HTERT RPE-1 (cell line): ENCODE measurements around the gene CST7.

Experiments
- in situ Hi-C: fragments of 300-500 bp; cut with MboI; formaldehyde crosslinking; loops from 4 replicates; pipeline ENCODE4 v1.14.3; 2020; ENCODE audit warnings: low sequenced_read_pairs

CST7 gene

DNA sequence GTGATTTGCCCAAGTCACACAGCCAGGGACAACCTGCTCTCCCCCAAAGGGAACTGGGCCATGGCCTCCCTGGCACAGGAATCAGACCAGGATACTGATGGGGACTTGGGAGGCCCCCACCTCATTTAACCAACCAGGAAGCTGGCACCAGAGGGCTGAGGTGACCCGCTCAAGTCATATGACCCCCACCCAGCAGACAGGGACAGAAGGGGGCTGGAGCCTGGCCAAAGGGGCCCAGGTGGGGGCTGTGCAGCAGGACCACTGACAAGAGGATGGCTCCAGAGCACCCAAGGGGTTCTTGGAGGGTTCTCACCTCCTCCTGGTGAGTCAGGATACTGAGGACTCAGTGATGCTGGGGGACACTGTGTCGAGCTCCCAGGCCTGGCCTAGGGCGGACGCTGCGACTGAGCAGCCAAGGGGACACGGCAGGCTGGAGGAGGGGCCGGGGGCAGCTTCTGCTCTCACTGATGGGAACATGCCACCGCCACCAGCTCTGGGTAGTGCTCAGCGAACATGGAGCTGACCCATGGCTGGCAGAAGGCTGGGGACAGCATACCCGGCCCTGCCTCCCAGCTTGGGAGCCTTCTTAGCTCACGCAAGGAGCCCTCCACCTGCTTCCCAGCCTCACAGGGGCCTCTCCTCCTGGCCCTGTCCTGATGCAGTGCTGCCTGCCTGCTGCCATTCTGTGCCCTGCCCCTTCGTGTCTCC lies 1.2 kb downstream of the CST7 start:
- in situ Hi-C loops: no loop called here

DNA sequence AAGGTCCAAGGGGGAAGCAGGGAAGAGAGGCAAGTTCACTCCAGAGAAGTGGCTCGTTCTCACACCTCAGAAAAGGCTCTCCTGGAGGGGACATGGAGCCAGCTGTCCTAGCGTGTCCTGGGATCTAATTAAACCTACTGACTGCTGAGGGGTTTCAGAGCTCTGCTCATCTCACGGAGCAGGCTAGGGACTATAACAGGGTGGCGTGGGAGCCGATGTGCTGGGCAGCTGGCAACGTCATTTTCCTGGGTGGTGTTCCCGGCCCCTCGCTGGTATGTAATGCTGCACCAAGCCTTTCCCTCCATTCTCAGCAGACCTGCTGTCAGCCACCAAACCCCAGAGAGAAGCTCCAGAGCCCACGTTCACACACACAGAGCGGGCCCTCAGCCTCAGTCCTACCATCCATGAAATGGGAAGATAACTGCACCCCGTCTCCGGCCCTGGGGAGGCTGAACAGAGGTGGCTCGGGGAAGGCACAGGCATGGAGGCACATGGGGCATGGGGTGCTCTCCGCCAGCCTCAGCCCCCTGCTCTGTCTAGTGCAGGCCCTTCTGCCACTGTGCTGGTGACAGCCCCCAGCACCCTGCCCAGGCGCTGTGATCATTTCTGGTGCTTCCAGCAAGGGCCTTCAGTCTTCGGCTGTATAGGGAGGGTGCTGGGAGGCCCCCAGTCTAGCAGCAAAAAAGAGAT lies 1.9 kb downstream of the CST7 start:
- in situ Hi-C loops: no loop called here

DNA sequence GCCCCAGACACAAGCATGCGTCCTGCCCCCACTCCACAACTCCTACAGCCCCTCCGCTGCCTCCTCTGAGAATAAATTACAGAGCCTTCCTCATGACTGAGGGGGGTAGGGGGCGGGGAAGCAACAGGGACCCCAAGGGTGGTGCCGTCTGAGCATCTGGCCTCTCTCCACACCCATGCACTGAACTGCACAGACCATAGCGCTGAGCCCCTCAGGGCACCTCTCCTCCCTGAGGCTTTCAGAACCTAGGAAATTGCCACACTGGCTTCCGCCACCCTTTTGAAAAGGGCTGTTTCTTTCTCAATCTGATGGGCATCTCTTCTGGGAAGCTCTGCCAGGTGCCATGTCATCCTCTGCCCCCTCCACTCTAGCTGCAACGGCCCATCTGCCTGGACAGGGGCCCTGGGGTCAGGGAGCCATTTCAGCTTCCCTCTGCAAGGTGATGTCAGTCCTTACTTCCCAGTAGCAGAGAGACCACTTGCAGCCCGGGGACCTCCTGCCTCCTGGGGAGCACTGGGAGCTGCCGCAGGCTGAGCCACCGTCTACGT lies 2.5 kb downstream of the CST7 start:
- in situ Hi-C loops: no loop called here

DNA sequence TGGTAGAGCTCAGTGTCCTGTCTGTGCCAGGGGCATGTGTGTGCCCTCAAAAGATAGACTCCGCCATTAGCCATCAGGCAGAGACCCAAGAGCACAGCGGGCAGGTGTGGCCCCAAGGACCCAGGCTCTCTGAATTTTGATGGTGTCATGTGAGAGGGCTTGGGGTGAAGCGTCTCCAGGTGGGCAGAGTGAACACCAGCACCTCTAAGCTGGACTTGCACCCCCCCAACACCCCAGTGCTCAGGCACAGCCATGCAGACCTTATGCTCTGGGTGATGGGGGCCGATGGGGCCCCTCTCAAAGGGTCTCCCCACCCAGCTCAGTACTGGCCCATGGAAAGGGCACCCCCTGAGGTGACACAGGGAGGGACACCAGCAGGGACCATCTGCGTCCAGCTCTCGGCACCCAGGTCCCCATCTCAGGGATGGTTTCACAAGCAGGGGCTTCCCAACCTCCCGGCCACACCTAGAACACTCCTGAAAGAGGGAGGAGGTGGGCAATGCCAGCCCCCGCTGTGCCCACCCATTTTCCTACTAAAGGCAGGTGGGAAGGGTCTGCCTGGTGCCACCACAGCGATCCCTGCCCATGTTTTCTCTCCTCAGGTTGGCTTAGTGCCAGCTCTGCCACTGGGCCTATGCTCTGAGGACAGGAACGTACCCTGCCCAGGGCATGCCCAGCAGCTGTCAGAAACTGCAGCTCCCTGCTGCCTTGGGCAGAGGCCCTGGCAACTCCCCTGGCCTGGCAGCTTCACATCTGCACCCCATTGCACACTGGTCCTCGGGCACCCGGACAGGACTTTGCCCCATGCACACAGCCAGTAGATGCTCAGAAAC lies 3.5 kb downstream of the CST7 start:
- in situ Hi-C loops: no loop called here

DNA sequence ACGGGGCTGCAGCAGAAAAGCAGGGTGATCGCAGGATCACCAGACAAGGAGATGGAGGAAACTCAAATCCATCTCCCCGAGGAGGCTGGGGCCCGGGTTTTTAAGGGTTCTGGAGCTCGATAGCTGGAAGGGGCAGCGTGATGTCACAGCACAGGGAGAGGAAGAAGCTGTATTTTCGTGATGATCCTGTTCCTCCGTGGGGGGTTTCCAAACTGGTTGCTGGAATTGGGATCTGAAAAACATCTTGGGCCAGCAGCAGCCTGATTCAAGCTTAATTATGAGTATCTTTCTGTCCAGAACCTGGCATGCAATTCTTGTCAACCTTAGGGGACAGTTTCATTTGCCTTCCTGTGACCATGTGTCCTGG lies 4.1 kb downstream of the CST7 start:
- in situ Hi-C loops: no loop called here

DNA sequence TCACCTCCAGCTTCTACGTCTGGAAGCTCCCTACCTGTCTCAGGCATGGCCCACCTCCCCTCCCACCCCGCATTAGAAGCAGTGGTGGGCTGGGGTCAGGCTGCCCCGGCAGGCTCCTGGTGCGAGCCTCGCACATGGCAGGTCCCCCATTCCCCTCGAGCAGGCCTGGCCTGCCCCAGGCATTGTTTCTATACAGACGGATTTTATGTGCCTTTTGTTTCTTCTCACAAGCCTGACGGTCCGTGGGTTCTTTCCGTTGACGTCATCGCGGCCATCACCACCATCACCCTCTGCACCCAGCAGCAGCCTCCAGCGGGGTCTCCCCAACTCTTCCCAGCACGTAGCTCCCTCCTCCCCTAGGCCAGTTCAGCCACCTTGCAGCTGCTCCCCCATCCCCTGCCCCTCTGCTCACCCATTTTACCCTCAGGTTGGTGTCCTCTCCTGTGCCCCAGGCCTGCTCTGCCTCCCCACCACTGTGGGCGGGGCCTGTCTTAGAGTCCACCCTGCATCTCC lies 4.6 kb downstream of the CST7 start:
- in situ Hi-C loops: no loop called here

DNA sequence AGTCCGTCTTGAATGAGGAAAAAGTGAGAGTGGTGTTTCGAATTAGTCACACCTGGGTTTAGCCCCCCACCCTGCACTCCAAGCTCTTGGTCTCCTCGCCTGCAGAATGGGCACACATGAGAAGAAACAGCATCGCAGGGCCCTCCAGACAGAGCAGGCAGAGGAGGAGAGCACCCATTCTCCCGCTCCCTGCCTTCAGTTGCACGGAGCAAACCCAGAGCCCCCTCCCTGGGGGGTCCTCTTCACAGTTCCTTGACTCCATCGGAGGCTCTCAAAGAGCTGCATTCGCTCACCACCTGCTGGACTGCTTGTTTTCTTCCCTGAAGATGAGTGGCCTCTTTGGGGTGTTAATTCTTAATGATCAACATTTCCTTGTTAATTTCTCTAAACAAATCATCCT lies 5.1 kb downstream of the CST7 start:
- in situ Hi-C loops: no loop called here

DNA sequence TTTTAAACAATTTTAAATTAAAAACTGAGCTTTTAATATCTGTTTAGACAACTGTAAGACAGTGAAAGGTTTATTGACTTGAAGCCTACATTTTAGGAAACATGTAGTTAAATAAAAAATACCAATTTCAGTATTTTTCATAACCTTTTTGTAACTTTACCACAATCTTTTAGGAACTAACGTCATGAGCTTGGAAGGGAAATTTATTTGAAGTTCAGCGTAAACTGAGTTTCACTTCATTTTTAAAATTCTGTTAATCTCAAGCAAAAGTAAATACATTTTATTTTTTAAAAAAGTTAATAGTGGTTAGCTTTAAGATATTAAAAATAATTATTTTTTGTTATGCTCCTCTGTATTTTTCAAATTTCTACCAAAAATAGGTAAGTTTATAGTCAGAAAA lies 5.5 kb downstream of the CST7 start:
- in situ Hi-C loops: no loop called here

DNA sequence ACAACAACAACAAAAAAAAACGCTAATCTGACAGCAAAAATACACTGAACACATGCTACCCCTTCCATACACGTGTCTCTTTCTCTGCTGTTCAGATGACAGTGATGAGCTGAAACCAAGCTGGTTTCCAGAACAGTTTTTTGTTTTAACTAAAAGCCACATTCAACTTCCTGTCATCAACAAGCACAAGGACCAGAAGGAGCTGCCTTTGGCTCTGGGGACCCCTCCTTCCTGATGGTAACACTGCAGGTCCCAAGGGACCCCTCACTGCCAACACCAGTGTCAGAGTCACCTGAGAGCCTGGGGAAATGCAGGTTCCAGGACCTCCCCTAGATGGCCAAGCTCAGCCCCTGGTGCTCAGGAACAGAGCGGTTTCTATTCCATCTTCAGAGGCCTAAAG lies 6.0 kb downstream of the CST7 start:
- in situ Hi-C loops: no loop called here

DNA sequence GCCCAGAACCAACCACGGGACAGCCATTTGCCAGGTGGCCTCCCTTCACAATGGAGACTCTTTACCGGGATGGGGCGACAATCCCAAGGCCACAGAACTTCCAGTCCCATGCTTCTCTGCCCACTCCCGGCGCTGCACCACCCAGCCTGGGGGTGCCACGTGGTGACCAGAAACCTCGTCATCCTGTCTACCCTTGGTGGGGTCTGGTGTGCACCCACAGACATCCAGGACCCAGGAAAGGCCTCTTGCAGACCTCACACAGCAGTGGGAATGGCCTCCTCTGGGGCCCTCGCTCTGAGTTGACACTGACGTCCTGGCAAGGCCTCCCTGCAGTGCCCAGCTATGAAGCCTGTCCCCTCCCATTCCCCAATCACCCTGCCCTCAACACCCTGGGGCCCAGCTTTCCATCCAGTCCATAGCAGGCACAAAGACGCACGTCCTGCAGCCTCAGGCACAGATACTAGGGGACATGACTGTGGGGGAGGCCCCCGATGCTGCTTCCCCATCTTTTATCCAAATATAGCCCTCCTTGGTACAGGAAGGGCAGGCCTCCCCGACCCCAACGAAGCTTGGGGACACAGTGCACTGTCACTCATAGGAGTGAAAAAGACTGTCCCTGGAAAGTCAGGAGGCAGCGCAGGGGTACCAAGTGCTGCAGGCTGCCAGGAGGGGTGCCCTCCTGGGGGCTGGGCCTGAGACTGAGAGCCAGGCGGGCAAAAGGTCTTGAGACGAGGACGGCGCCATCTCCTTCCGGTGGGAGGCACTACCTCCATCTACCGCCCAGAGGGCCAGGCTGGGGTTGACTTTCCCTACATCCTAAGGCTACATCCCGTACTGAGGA lies 7.2 kb downstream of the CST7 start:
- in situ Hi-C loops: no loop called here

DNA sequence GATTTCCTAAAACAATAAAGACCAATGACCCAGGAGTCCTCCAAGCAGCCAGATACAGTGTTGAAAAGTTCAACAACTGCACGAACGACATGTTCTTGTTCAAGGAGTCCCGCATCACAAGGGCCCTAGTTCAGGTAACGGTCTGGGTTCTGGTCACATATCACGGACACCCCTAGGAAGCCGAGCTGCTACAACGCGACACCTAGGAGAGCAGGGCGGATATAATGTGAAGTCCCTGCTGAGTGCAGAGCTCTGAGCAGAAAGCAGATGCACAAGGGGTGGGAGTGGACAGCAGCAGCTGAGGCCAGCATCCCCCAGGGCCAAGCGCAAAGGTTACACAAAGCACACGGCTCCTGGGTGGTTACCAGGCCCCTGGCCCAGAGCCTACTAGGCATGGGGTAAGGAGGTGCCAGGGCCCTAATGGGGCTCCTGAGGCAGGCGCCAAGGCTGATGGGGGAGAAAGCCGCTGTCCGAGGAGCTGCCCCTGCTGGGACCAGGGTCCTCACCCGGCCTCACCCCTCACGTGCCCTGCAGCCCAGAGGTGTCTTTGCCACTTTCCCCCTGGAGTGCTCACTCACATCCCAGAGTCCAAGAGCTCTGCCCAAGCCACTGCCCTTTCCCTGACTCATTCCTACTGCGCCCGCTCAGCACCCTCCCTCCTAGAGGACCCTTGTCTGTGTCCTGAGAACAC lies 8.4 kb downstream of the CST7 start:
- in situ Hi-C loops: no loop called here

DNA sequence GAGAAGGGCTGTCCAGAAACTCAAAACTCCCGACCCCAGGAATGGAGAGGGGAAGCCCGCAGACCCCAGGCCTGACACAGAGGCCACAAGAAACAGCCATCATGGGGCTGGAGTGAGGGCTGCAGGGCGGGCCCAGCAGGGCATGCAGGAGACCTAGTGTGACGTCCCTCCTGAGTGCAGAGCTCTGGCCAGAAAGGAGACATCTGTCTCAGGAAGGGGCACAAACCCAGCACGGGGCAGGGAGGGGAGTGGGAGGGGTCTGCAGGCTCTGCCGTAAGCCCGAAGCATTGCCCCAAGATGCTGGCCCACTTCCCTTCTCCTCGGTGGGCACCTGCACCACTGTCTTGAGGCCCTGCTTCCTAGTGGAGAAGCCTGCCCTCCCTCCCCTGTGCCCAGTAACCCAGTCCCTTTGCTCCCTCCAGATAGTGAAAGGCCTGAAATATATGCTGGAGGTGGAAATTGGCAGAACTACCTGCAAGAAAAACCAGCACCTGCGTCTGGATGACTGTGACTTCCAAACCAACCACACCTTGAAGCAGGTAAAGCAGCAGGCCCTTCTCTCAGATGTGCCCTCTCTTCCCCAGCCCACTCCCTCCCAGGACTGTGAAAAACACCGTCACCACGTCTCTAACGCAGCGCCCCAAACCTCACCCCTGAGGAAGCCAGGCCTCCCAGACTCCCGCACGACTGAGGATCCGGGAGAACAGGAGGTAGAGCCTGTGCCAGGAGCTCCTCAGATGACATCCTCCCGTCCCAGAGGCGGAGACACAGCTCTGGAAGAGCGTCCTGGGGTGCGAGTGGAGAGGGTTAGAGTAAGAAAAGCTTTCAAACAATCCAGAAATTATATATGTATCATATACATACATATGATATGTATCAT lies 9.7 kb downstream of the CST7 start:
- in situ Hi-C loops: no loop called here

DNA sequence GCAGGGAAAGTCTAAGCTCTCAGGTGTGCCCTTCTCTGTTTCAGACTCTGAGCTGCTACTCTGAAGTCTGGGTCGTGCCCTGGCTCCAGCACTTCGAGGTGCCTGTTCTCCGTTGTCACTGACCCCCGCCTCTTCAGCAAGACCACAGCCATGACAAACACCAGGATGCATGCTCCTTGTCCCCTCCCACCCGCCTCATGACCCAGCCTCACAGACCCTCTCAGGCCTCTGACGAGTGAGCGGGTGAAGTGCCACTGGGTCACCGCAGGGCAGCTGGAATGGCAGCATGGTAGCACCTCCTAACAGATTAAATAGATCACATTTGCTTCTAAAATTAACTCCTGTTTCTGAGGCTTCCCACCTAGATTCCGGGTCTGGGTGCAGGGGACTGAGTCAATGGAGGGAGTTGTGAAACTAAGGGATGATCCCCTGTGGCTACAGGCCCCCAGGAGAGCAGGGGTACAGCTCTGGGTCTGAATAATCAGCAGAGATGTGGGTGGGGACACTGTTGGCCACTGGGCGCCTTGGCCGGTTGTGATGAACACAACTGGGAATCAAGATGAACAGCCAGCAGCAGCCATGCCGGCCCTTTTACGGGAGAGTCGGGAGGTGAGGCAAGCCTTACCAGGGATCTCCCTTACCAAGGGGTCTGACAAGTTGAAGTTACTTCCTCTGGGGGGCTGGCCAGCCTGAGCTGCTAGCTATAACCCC lies 10.7 kb downstream of the CST7 start:
- in situ Hi-C loops: no loop called here

DNA sequence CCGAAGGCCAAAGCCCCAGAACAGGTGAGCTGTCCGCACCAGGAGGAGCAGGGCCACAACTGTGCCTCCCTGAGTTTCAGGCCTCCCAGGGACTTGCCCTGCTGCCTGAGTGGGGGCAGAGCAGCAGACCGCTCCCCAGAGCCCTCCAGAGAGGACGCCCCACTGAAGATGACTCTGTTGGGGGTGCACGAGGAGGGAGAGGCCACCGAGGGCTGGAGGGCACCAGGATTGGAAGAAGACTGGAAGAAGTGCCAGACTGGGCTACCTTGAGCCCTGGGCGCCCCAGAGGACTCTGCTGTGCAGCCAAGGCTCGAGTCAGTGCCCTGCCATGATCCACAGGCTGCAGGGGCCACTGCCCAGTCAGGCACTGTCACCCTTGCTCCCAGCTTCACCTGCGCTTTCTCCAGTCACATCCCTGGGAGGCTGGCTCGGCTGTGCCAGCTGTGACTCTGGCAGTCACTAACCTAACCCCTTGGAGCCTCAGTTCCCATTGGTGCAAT lies 11.3 kb downstream of the CST7 start:
- in situ Hi-C loops: no loop called here

DNA sequence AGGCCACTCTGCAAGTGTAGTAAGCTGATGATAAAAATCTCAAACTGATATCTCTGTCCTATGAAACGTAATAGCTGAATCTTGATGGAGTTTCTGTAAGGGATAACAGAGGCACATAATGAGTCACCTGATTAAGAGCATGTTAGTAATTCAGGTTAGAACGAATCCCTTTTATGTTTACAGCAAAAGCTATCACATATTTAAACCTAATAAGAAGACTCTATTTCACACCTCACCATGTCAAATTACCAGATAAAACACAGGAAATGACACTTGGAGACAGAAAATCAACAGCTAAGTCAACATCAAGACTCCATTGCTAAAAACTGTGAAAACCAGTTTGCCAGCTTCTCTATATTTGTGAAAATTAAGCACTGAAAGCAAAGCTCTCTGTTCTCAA lies 11.8 kb downstream of the CST7 start:
- in situ Hi-C loops: no loop called here

DNA sequence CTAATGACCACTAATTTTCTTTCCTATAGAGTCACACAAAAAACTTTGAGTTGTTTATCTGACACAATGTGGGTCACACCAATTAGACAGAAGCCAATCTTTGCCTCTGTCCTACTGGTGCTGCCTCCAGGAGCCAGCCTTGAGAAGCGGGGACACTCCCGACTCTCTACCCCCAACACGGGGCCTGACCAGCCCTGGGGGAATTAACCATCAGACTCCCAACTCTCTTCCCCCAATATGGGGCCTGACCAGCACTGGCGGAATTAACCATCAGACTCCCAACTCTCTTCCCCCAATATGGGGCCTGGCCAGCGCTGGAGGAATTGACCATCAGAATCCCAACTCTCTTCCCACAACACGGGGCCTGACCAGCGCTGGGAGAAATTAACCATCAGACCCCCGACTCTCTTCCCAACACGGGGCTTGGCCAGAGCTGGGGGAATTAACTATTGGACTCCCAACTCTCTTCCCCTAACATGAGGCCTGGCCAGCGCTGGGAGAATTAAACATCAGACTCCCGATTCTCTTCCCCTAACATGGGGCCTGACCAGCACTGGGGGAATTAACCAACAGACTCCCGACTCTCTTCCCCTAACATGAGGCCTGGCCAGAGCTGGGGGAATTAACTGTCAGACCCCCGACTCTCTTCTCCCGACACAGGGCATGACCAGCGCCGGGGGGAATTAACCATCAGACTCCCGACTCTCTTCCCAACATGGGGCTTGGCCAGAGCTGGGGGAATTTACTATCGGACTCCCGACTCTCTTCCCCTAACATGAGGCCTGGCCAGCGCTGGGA lies 12.5 kb downstream of the CST7 start:
- in situ Hi-C loops: no loop called here

DNA sequence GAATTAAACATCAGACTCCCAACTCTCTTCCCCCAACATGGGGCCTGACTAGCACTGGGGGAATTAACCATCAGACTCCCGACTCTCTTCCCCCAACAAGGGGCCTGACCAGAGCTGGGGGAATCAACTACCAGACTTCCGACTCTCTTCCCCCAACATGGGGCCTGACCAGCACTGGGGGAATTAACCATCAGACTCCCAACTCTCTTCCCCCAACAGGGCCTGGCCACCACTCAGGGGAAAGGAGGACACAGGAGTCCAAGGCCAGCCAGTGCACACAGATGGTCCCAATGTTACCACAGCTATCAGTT lies 13.1 kb downstream of the CST7 start:
- in situ Hi-C loops: no loop called here

DNA sequence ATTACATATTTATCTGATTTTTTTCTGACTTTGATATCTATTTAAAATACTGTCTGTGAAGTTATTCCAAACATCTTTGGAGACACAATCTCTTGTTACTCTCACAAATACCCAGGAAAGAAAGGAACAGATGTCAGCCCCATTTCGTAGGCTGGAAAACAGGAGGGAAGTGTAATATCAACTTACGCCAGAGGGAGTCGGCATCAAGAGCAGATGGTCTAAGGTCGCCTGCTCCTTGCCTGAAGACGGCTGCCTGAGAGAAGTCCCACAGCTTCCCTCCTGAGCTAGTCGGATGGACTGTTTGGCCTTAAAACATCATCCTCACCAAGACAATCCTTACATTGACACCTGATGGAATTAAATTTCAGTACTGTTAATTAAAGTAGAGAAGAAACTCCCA lies 13.4 kb downstream of the CST7 start:
- in situ Hi-C loops: no loop called here
